Hepatocyte (in vitro differentiated cells): ENCODE data around the gene PHF12. TPM values are rescaled to one million over a fixed set of nuclear protein-coding genes. Genes with fewer than 3 reads are reported as not detected.

Experiments
- DNase-seq: peaks from one replicate; pipeline ENCODE4 v3.0.0-alpha.2; 2016; ENCODE audit warnings: low spot score
- H2AFZ ChIP-seq: fragments of 200-600 bp; sonication (generic); 2 replicates; pipeline ENCODE4 v1.6.0; 2016; ENCODE audit warnings: antibody characterized with exemption, mild to moderate bottlenecking
- H3K27ac ChIP-seq: fragments of 200-600 bp; sonication (generic); 2 replicates; pipeline ENCODE4 v1.5.1; 2016; ENCODE audit warnings: mild to moderate bottlenecking
- H3K27me3 ChIP-seq: fragments of 200-600 bp; sonication (generic); 2 replicates; pipeline ENCODE4 v1.6.1; 2016
- H3K36me3 ChIP-seq: fragments of 200-600 bp; sonication (generic); replicated peaks from 2 replicates; pipeline ENCODE4 v1.5.1; 2016; ENCODE audit warnings: low read depth; ENCODE audit not compliant: insufficient read depth
- H3K4me1 ChIP-seq: fragments of 200-600 bp; sonication (generic); 2 replicates; pipeline ENCODE4 v1.5.1; 2016; ENCODE audit warnings: mild to moderate bottlenecking, moderate library complexity; ENCODE audit not compliant: insufficient read depth
- H3K4me2 ChIP-seq: fragments of 200-600 bp; sonication (generic); 2 replicates; pipeline ENCODE4 v1.6.0; 2016
- H3K4me3 ChIP-seq: fragments of 200-600 bp; sonication (generic); 2 replicates; pipeline ENCODE4 v1.5.1; 2016; ENCODE audit warnings: mild to moderate bottlenecking
- H3K79me2 ChIP-seq: fragments of 200-600 bp; sonication (generic); 2 replicates; pipeline ENCODE4 v1.6.0; 2017; ENCODE audit warnings: mild to moderate bottlenecking
- H3K9me2 ChIP-seq: fragments of 200-600 bp; sonication (generic); replicated peaks from 2 replicates; pipeline ENCODE4 v1.6.0; 2017; ENCODE audit warnings: mild to moderate bottlenecking; ENCODE audit not compliant: insufficient read depth
- H3K9me3 ChIP-seq: fragments of 200-600 bp; sonication (generic); 2 replicates; pipeline ENCODE4 v1.5.1; 2016; ENCODE audit warnings: low read depth, mild to moderate bottlenecking
- H4K20me1 ChIP-seq: fragments of 200-600 bp; sonication (generic); 2 replicates; pipeline ENCODE4 v1.6.0; 2016; ENCODE audit warnings: mild to moderate bottlenecking; ENCODE audit not compliant: insufficient read depth, poor library complexity, severe bottlenecking
- EZH2 ChIP-seq: fragments of 200-600 bp; sonication (generic); IDR thresholded peaks from 2 replicates; pipeline ENCODE4 v1.6.1; 2016; ENCODE audit warnings: antibody characterized with exemption, mild to moderate bottlenecking, borderline replicate concordance
- EZH2phosphoT487 ChIP-seq: fragments of 200-600 bp; sonication (generic); IDR thresholded peaks from one replicate; pipeline ENCODE4 v1.6.1; 2018; ENCODE audit warnings: antibody characterized with exemption, mild to moderate bottlenecking, low read depth, moderate library complexity; ENCODE audit not compliant: unreplicated experiment, severe bottlenecking
- WGBS: methylation state at CpG from one replicate; pipeline ENCODE4 v1.1.6; 2016; ENCODE audit warnings: low lambda C conversion rate; ENCODE audit errors: missing lambda C conversion rate; 5-methylcytosine and 5-hydroxymethylcytosine counted together
- polyA plus RNA-seq: library from polyadenylated mRNA; unstranded; fragments of >200 nt; fragmentation: Nextera tagmentation; extraction: Ambion mirVana; gene quantifications from 2 replicates; pipeline ENCODE4 v1.2.1, GENCODE V29; 2016
- total RNA-seq: library from RNA; depleted of rRNA; stranded (reverse); fragments of >200 nt; gene quantifications from 2 replicates; pipeline ENCODE4 v1.2.3, GENCODE V29; 2014
- TF ChIP-seq, protein P1 (sequence below): fragments of 200-600 bp; sonication (generic); IDR thresholded peaks from 2 replicates; pipeline ENCODE4 v1.5.1; 2016; ENCODE audit warnings: antibody characterized with exemption, mild to moderate bottlenecking; ENCODE audit not compliant: poor library complexity

PHF12 gene
- total and polyA plus RNA-seq, 2 experiments from 2014 or later = 12.1 to 19.0 TPM

- H3K9me3 ChIP-seq = no peaks in the 10 kb centered on the region
- no peaks in the 10 kb centered on the region for H3K4me1 ChIP-seq
- no peak overlapping the region for H3K4me3 ChIP-seq
- DNase-seq = no peak
- H3K79me2 ChIP-seq = peaks cover 28% of the 10 kb centered on the region
- no peaks in the 10 kb centered on the region for H3K27me3 ChIP-seq
- H2AFZ ChIP-seq = no peak overlapping the region
- no peak overlapping the region for H3K4me2 ChIP-seq
- H4K20me1 ChIP-seq = peaks cover 11% of the 10 kb centered on the region
- no peak for TF ChIP-seq EZH2phosphoT487
- TF ChIP-seq EZH2 = no peak
- TF ChIP-seq, protein P1, sequence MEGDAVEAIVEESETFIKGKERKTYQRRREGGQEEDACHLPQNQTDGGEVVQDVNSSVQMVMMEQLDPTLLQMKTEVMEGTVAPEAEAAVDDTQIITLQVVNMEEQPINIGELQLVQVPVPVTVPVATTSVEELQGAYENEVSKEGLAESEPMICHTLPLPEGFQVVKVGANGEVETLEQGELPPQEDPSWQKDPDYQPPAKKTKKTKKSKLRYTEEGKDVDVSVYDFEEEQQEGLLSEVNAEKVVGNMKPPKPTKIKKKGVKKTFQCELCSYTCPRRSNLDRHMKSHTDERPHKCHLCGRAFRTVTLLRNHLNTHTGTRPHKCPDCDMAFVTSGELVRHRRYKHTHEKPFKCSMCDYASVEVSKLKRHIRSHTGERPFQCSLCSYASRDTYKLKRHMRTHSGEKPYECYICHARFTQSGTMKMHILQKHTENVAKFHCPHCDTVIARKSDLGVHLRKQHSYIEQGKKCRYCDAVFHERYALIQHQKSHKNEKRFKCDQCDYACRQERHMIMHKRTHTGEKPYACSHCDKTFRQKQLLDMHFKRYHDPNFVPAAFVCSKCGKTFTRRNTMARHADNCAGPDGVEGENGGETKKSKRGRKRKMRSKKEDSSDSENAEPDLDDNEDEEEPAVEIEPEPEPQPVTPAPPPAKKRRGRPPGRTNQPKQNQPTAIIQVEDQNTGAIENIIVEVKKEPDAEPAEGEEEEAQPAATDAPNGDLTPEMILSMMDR = no peak
- no peaks in the 10 kb centered on the region for H3K36me3 ChIP-seq
- H3K27ac ChIP-seq = no peak overlapping the region
- H3K9me2 ChIP-seq = no peaks in the 10 kb centered on the region
Observed at GRCh38 chr17:28920201-28920600, 31.1 kb downstream of the PHF12 start.

GRCh38 chr17:28918295-28918694 is 33.0 kb downstream of the PHF12 start:
- no peaks in the 10 kb centered on the region for H3K36me3 ChIP-seq
- H3K9me3 ChIP-seq = no peaks in the 10 kb centered on the region
- no peaks in the 10 kb centered on the region for H3K4me1 ChIP-seq
- H4K20me1 ChIP-seq = peaks cover 11% of the 10 kb centered on the region
- peaks cover 25% of the 10 kb centered on the region for H3K79me2 ChIP-seq
- DNase-seq = no peak
- 88% methylated on average over 2 of the region's 2 CpGs for WGBS
- H3K4me2 ChIP-seq = no peak overlapping the region
- H3K27ac ChIP-seq = no peak overlapping the region
- no peak overlapping the region for H2AFZ ChIP-seq
- no peaks in the 10 kb centered on the region for H3K9me2 ChIP-seq
- no peak for TF ChIP-seq EZH2
- TF ChIP-seq EZH2phosphoT487 = no peak
- TF ChIP-seq, protein P1 = no peak
- H3K27me3 ChIP-seq = no peaks in the 10 kb centered on the region
- no peak overlapping the region for H3K4me3 ChIP-seq

DNA sequence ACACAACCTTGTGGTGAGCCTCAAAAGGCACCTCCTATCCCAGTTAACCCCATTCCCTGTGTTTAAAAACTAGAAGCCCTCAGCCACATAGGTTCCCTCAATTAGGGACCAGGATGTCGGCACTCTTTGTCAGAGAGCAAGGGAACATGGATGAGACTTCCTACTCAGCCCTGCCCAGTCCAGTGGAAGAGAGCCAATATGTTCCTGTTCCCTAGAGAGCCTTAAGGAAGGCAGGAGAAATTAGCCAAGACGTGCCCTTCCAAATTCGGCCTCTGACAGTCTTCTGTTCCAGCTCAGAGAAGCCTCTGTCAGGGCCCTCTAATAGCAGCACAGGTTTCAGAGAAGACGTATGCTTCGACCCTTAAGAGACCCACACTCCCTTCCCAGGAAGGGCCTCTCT is 33.9 kb downstream of the PHF12 start:
- 91% methylated on average over 5 of the region's 5 CpGs for WGBS
- Histone ChIP-seq H3K27ac (no peak overlapping the region), H3K4me1 (peaks cover 2% of the 10 kb centered on the region), H3K4me2 (no peak overlapping the region), H3K9me2 (no peaks in the 10 kb centered on the region), H3K79me2 (peaks cover 19% of the 10 kb centered on the region), H2AFZ (no peak overlapping the region), H3K36me3 (no peaks in the 10 kb centered on the region), H3K9me3 (no peaks in the 10 kb centered on the region), H3K4me3 (no peak overlapping the region), H3K27me3 (no peaks in the 10 kb centered on the region), H4K20me1 (peaks cover 11% of the 10 kb centered on the region)
- DNase-seq = no peak
- TF ChIP-seq, protein P1 = no peak
- TF ChIP-seq EZH2phosphoT487 = no peak
- no peak for TF ChIP-seq EZH2

- Histone ChIP-seq H3K79me2 (peaks cover 15% of the 10 kb centered on the region), H3K27me3 (no peaks in the 10 kb centered on the region), H3K36me3 (peaks cover 4% of the 10 kb centered on the region), H3K4me3 (no peak overlapping the region), H3K4me2 (no peak overlapping the region), H3K9me2 (no peaks in the 10 kb centered on the region), H3K27ac (no peak overlapping the region), H2AFZ (no peak overlapping the region), H4K20me1 (peaks cover 10% of the 10 kb centered on the region), H3K4me1 (peaks cover 4% of the 10 kb centered on the region), H3K9me3 (no peaks in the 10 kb centered on the region)
- no peak for DNase-seq
- TF ChIP-seq, protein P1 = no peak
- TF ChIP-seq EZH2 (no peak), EZH2phosphoT487 (no peak)
- WGBS = 99% methylated on average over 12 of the region's 12 CpGs
Observed at GRCh38 chr17:28917029-28917428, 34.3 kb downstream of the PHF12 start.
